Measurements from ENCODE around the gene CWC22. TPM values are rescaled to one million over a fixed set of nuclear protein-coding genes. Genes with fewer than 3 reads are reported as not detected.

Gene CWC22
- total and polyA plus RNA-seq, 2 donors (not counting 1 experiment from before 2014, with no cell fraction given), result 6.3 to 28.7 TPM

DNA sequence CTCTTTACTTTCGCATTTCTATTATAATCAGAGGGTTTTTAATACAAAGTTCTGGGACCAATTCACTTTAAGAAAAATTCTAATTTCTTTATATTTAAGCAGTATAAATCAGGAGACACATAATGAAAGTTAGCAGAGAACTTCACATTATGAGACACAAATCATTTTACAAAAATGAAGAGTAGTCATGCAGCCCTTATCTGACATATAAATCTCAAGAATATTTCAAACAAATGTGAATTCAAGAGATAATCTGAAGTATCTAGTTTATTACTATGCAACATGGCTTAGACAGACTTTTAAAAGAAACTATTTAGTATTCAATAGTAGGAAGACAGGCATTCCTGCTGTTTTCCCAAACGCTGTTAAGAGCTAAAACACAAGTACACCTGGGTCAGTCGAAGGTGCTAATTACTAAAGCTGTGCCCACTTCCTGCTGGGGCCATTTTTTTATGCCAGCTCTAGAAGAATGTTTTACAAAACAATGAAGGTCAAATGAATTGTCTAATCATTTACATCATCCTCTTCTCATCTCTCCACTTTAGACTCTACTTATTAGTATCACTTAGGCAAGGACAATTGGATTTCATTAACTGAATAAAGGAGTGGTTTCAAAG lies 40.2 kb downstream of the CWC22 start:
- Histone ChIP-seq H3K4me3 (ENCODE audit: control extremely low read depth in 1 of 5, extremely low read depth in 1 of 5, insufficient read depth in 1 of 5, low read depth in 2 of 5, low read length in 4 of 5) (no peak overlapping the region), H3K9ac (ENCODE audit: low read length) (no peak overlapping the region), H3K79me2 (ENCODE audit: control insufficient read depth, insufficient read depth, low read length) (no peaks in the 10 kb centered on the region), H3K27ac (ENCODE audit: low read length in 2 of 2) (no peak overlapping the region), H2AFZ (ENCODE audit: insufficient read depth, low read depth, low read length, poor library complexity, severe bottlenecking) (no peak overlapping the region), H4K20me1 (ENCODE audit: control insufficient read depth, insufficient read depth, low read length, poor library complexity, severe bottlenecking) (no peaks in the 10 kb centered on the region), H3K36me3 (replicated peaks in 1 of 2; ENCODE audit: control extremely low read depth in 1 of 2, control insufficient read depth in 1 of 2, extremely low read depth in 1 of 2, insufficient read depth in 2 of 2, low read length in 1 of 2) (peaks cover 21 to 66% of the 10 kb centered on the region in 2 experiments), H3K27me3 (replicated peaks in 1 of 4; ENCODE audit: control extremely low read depth in 1 of 4, control insufficient read depth in 3 of 4, insufficient read depth in 4 of 4, low read length in 3 of 4) (no peaks in the 10 kb centered on the region), H3K4me1 (ENCODE audit: control insufficient read depth in 2 of 2, insufficient read depth in 2 of 2, low read length in 2 of 2) (no peaks in the 10 kb centered on the region), H3K4me2 (replicated peaks; ENCODE audit: low read depth, low read length, poor library complexity, severe bottlenecking) (no peak overlapping the region), H3K9me3 (ENCODE audit: control extremely low read depth in 1 of 3, control insufficient read depth in 2 of 3, insufficient read depth in 1 of 3, low read length in 2 of 3) (no peaks in the 10 kb centered on the region)
- no peak for TF ChIP-seq EZH2 (IDR thresholded peaks at IDR 0.05; ENCODE audit: borderline replicate concordance, insufficient read depth, low read depth, low read length, poor library complexity, severe bottlenecking)
- TF ChIP-seq, protein P1, sequence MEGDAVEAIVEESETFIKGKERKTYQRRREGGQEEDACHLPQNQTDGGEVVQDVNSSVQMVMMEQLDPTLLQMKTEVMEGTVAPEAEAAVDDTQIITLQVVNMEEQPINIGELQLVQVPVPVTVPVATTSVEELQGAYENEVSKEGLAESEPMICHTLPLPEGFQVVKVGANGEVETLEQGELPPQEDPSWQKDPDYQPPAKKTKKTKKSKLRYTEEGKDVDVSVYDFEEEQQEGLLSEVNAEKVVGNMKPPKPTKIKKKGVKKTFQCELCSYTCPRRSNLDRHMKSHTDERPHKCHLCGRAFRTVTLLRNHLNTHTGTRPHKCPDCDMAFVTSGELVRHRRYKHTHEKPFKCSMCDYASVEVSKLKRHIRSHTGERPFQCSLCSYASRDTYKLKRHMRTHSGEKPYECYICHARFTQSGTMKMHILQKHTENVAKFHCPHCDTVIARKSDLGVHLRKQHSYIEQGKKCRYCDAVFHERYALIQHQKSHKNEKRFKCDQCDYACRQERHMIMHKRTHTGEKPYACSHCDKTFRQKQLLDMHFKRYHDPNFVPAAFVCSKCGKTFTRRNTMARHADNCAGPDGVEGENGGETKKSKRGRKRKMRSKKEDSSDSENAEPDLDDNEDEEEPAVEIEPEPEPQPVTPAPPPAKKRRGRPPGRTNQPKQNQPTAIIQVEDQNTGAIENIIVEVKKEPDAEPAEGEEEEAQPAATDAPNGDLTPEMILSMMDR (IDR thresholded peaks at IDR 0.05), result no peak
- ChIA-PET CTCF (no interaction called here), POLR2A (no interaction called here)
- DNase-seq (no peak), ATAC-seq (ENCODE audit: low read depth) (no peak)
- Mint-ChIP-seq H3K27ac (no peak overlapping the region), H3K9me3 (ENCODE audit: insufficient read depth) (no peaks in the 10 kb centered on the region), H3K4me3 (no peak overlapping the region), H3K27me3 (no peaks in the 10 kb centered on the region), H3K4me1 (no peaks in the 10 kb centered on the region)
- intact Hi-C loops (cut with micrococcal nuclease), result no loop called here
- WGBS (ENCODE audit: insufficient coverage), result 100% methylated on average over 1 of the region's 3 CpGs

DNA sequence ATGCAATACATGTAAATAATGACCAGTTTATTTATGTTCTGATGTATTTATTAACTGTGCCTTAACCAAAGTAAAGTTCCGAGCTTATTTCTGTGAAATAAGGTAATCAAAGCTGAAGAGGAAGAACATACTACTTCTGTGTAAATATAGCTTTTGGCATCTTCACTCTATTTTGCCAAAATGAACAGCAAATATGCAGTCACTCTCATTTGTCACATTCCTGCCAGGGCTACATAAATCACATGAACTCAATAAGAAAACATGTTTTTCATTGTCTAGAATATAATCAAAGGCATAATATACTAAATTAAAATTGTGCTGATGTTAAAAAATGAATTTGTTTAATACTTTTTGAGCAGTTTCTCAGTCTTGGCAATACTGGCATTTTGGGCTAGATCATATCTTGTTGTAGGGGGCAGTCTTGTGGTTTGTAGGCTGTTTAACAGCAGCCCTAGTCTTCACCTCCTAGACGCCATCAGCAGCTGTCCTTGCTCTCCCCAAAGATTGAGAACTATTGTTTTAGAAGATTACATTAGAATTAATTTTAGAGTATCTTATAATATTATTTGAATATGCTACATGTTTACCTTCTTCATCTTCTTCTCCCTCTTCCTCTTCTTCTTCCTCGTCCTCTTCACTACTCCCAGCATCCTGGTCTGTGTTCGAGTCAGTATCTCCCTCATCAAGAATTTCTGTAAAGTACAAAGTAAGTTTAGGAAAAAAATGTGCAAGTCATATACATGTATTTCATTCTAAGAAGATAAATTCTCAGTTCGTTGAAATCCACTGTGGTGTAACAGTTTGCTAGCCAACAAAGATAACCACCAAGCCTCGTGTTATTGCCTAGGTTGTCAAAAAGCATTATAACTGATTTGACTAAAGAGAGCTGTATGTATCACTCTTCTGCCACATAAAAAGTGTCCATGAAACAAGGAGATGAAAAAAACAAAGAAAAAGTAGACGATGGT lies 41.5 kb downstream of the CWC22 start:
- H3K27ac Mint-ChIP-seq, result no peak overlapping the region
- TF ChIP-seq, protein P1 (IDR thresholded peaks at IDR 0.05), result no peak
- intact Hi-C loops (cut with micrococcal nuclease), result no loop called here
- H3K27me3 ChIP-seq (replicated peaks in 1 of 4; ENCODE audit: control extremely low read depth in 1 of 4, control insufficient read depth in 3 of 4, insufficient read depth in 4 of 4, low read length in 3 of 4), result no peaks in the 10 kb centered on the region
- no peak overlapping the region for H2AFZ ChIP-seq (ENCODE audit: insufficient read depth, low read depth, low read length, poor library complexity, severe bottlenecking)
- H3K27ac ChIP-seq (ENCODE audit: low read length in 2 of 2), result no peak overlapping the region
- no peaks in the 10 kb centered on the region for H3K9me3 ChIP-seq (ENCODE audit: control extremely low read depth in 1 of 3, control insufficient read depth in 2 of 3, insufficient read depth in 1 of 3, low read length in 2 of 3)
- H3K9ac ChIP-seq (ENCODE audit: low read length), result no peak overlapping the region
- no CpG with 5 or more reads among the region's 7 CpGs for WGBS (ENCODE audit: insufficient coverage)
- H3K9me3 Mint-ChIP-seq (ENCODE audit: insufficient read depth), result no peaks in the 10 kb centered on the region
- H3K27me3 Mint-ChIP-seq, result no peaks in the 10 kb centered on the region
- no peaks in the 10 kb centered on the region for H3K79me2 ChIP-seq (ENCODE audit: control insufficient read depth, insufficient read depth, low read length)
- CTCF ChIA-PET, result no interaction called here
- no peak for DNase-seq
- H3K4me2 ChIP-seq (replicated peaks; ENCODE audit: low read depth, low read length, poor library complexity, severe bottlenecking), result no peak overlapping the region
- no peak overlapping the region for H3K4me3 Mint-ChIP-seq
- H4K20me1 ChIP-seq (ENCODE audit: control insufficient read depth, insufficient read depth, low read length, poor library complexity, severe bottlenecking), result no peaks in the 10 kb centered on the region
- POLR2A ChIA-PET, result no interaction called here
- peaks cover 19 to 67% of the 10 kb centered on the region in 2 experiments for H3K36me3 ChIP-seq (replicated peaks in 1 of 2; ENCODE audit: control extremely low read depth in 1 of 2, control insufficient read depth in 1 of 2, extremely low read depth in 1 of 2, insufficient read depth in 2 of 2, low read length in 1 of 2)
- H3K4me1 ChIP-seq (ENCODE audit: control insufficient read depth in 2 of 2, insufficient read depth in 2 of 2, low read length in 2 of 2), result no peaks in the 10 kb centered on the region
- no peaks in the 10 kb centered on the region for H3K4me1 Mint-ChIP-seq
- ATAC-seq (ENCODE audit: low read depth), result no peak
- H3K4me3 ChIP-seq (ENCODE audit: control extremely low read depth in 1 of 5, extremely low read depth in 1 of 5, insufficient read depth in 1 of 5, low read depth in 2 of 5, low read length in 4 of 5), result no peak overlapping the region
